Glutamatergic neuron (in vitro differentiated cells): ENCODE results near the gene CASK. TPM values are rescaled to one million over a fixed set of nuclear protein-coding genes. Genes with fewer than 3 reads are reported as not detected.

Source experiments
- DNase-seq: peaks from one replicate; pipeline ENCODE4 v3.0.0; 2022
- H3K27ac Mint-ChIP-seq: one replicate; pipeline ENCODE4 v1.8.0; 2020; ENCODE audit warnings: mild to moderate bottlenecking, mixed read lengths, inconsistent platforms; ENCODE audit not compliant: unreplicated experiment
- H3K27me3 Mint-ChIP-seq: one replicate; pipeline ENCODE4 v1.8.0; 2020; ENCODE audit warnings: mild to moderate bottlenecking, moderate library complexity, mixed read lengths, inconsistent platforms; ENCODE audit not compliant: unreplicated experiment
- H3K36me3 Mint-ChIP-seq: one replicate; pipeline ENCODE4 v1.8.0; 2020; ENCODE audit warnings: mild to moderate bottlenecking, mixed read lengths, inconsistent platforms; ENCODE audit not compliant: unreplicated experiment
- H3K4me1 Mint-ChIP-seq: one replicate; pipeline ENCODE4 v1.8.0; 2020; ENCODE audit warnings: mild to moderate bottlenecking, low read depth, mixed read lengths, inconsistent platforms; ENCODE audit not compliant: unreplicated experiment
- H3K4me3 Mint-ChIP-seq: one replicate; pipeline ENCODE4 v1.8.0; 2020; ENCODE audit warnings: mild to moderate bottlenecking, mixed read lengths, inconsistent platforms; ENCODE audit not compliant: unreplicated experiment
- H3K9me3 Mint-ChIP-seq: one replicate; pipeline ENCODE4 v1.8.0; 2020; ENCODE audit warnings: mild to moderate bottlenecking, moderate library complexity, mixed read lengths, inconsistent platforms; ENCODE audit not compliant: unreplicated experiment
- CTCF ChIP-seq: fragments of 200-600 bp; sonication (generic); IDR thresholded peaks from one replicate; pipeline ENCODE4 v1.5.0; 2021; ENCODE audit not compliant: partially characterized antibody, unreplicated experiment
- total RNA-seq: library from RNA; stranded (reverse); fragmentation: NEBNext Ultra II Directional; extraction: Animal tissue kit (Norgen Biotek cat#: 25700); gene quantifications from one replicate; pipeline ENCODE4 v1.2.1, GENCODE V29; 2021; ENCODE audit not compliant: unreplicated experiment

The CASK gene
- total RNA-seq, 1 donor from 2014 or later, result 173 TPM

DNA sequence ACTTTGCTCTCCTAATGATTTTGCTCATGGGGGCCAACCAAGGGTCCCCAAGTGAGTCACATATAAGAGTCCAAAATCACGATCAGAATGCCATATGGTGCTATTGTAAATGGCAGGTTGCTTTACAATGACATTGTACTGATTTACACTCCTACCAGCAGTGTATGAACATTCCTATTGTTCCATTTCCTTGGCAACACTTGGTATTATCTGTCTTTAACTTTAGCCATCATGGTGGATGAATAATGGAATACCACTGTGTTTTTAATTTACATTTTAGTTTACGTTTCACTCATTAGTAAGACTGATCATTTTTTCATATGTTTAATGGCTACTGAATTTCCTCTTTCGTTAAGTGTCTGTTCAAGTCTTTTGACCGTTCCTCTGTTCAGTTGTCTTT is 379.7 kb downstream of the CASK start:
- TF ChIP-seq CTCF, result no peak

DNA sequence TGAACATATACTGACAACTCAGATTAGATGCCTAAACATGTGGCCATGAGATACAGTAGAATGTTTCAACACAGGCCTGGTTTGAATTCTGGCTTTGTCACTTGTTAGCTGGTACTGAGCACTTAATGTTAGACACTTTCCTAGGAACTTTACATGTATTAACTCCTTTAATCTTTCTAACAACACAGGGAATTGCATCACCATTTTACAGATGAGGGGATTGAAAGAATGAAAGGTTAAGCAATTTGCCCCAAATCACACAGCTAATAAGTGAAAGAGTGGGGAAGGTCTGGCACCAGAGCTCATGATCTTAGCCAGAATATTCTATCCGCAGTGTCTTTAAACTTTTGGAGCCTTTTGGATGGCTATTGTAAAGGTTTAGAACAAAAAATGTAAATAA is 380.3 kb downstream of the CASK start:
- H3K4me1 Mint-ChIP-seq, result no peaks in the 10 kb centered on the region
- H3K36me3 Mint-ChIP-seq, result no peaks in the 10 kb centered on the region
- TF ChIP-seq CTCF, result no peak
- H3K4me3 Mint-ChIP-seq, result no peak overlapping the region
- no peaks in the 10 kb centered on the region for H3K9me3 Mint-ChIP-seq
- peaks cover 3% of the 10 kb centered on the region for H3K27me3 Mint-ChIP-seq
- no peak for DNase-seq
- H3K27ac Mint-ChIP-seq, result no peak overlapping the region

More for the DNA sequence above, 379.7 kb downstream of the CASK start:
- Mint-ChIP-seq H3K4me1 (no peaks in the 10 kb centered on the region), H3K9me3 (no peaks in the 10 kb centered on the region), H3K4me3 (no peak overlapping the region), H3K27me3 (peaks cover 3% of the 10 kb centered on the region), H3K36me3 (no peaks in the 10 kb centered on the region), H3K27ac (no peak overlapping the region)
- no peak for DNase-seq

GRCh38 chrX:41542536-41542935 is 380.8 kb downstream of the CASK start:
- peaks cover 3% of the 10 kb centered on the region for H3K27me3 Mint-ChIP-seq
- H3K4me1 Mint-ChIP-seq, result no peaks in the 10 kb centered on the region
- no peak overlapping the region for H3K27ac Mint-ChIP-seq
- H3K36me3 Mint-ChIP-seq, result no peaks in the 10 kb centered on the region
- H3K9me3 Mint-ChIP-seq, result no peaks in the 10 kb centered on the region
- TF ChIP-seq CTCF, result no peak
- no peak overlapping the region for H3K4me3 Mint-ChIP-seq
- no peak for DNase-seq

DNA sequence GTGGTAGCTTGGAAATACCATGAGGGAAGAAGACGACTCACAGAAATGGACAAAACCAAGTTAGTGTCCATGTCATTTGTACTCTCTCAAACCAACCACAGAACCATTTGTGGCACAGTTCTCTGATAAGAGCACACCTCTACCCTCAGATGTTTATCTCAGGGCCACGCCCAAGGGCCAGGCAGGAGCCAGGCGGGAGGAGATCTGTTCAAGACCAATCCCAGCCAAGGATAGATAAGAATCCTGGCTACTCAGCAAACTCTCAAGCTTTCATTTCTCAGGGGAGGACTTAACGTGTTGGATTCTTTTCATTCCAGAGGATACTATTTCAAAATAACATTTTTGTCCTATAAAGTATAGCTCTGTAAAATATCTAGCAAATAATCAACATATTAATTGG is 381.2 kb downstream of the CASK start:
- no peak for TF ChIP-seq CTCF
- Mint-ChIP-seq H3K27me3 (peaks cover under 1% of the 10 kb centered on the region), H3K36me3 (no peaks in the 10 kb centered on the region), H3K4me3 (no peak overlapping the region), H3K27ac (no peak overlapping the region), H3K9me3 (no peaks in the 10 kb centered on the region), H3K4me1 (no peaks in the 10 kb centered on the region)
- no peak for DNase-seq

- Mint-ChIP-seq H3K27ac (no peak overlapping the region), H3K9me3 (peaks cover 2% of the 10 kb centered on the region), H3K4me1 (no peaks in the 10 kb centered on the region), H3K4me3 (no peak overlapping the region), H3K36me3 (no peaks in the 10 kb centered on the region), H3K27me3 (no peaks in the 10 kb centered on the region)
- no peak for TF ChIP-seq CTCF
- no peak for DNase-seq
Measured at GRCh38 chrX:41541386-41541785, 382.0 kb downstream of the CASK start.
